ENCODE measurements around the gene TFF3. TPM values are rescaled to one million over a fixed set of nuclear protein-coding genes. Genes with fewer than 3 reads are reported as not detected.

Gene TFF3
- total and polyA plus RNA-seq, 2 experiments from 2014 or later, result 1.2 to 3.3 TPM

DNA sequence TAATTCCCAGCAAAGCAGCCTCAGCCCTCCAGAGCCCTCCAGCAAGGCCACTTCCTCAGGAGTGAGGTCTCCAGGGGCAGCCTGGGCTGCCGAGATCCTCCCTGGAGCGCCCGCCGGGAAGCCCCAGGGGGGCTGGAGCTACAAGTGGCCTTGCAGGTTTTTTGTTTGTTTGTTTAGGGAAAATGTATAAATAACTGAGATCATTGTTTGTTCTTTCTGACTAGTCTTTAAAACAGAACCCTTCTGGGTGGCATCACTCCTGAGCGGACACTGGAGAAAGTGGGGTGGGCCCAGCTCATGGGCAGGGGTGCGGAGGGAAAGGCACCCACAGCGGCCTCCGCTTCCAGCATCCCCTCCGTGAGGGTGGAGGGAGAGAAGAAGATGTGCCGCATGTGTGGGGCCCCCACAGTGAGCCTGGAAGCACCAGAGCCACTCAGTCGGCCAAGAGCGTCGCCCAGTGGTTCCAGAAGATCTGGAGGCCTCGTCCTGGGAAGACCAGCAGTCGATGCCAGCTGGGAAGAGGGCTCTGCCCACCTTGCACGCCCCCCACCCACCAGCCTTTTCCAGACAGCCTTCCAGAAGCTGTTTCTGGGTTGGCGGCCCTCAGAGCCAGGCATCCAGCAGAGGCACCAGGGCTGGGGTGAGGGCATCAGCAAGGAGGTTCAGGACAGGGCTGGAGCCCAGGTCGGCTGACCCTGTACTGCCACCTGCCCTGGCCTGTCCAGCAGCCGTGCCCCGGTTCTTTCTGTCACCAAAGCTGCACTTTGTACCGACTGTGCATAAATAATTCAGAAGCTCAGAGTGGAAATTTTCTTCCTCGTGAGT, 34.6 kb downstream of the TFF3 start:
- Mint-ChIP-seq H3K27me3 (ENCODE audit: insufficient read depth, low read depth, poor library complexity) (peaks cover 12% of the 10 kb centered on the region), H3K9me3 (no peaks in the 10 kb centered on the region), H3K36me3 (ENCODE audit: low read depth) (no peaks in the 10 kb centered on the region), H3K27ac (no peak overlapping the region), H3K4me3 (no peak overlapping the region), H3K4me1 (no peaks in the 10 kb centered on the region; the same call in 2 of the 3 replicates)
- H3K27me3 ChIP-seq (ENCODE audit: insufficient read depth), result no peaks in the 10 kb centered on the region
- no peaks in the 10 kb centered on the region for H3K4me1 ChIP-seq (ENCODE audit: insufficient read depth)
- H3K4me3 ChIP-seq, result no peak overlapping the region
- no peaks in the 10 kb centered on the region for H4K20me1 ChIP-seq (replicated peaks; ENCODE audit: insufficient read depth)
- no peak for TF ChIP-seq NANOG (IDR thresholded peaks at IDR 0.05; ENCODE audit: borderline replicate concordance)
- TF ChIP-seq EZH2 (IDR thresholded peaks at IDR 0.05; ENCODE audit: low read depth, unreplicated experiment), result no peak
- no peak for TF ChIP-seq JUNB (IDR thresholded peaks at IDR 0.05; ENCODE audit: unreplicated experiment)
- no peak for TF ChIP-seq EZH2phosphoT487 (IDR thresholded peaks at IDR 0.05; ENCODE audit: unreplicated experiment)
- TF ChIP-seq POLR2AphosphoS5 (IDR thresholded peaks at IDR 0.05; ENCODE audit: low read depth), result no peak
- no peak for TF ChIP-seq STAT1 (IDR thresholded peaks at IDR 0.05; ENCODE audit: unreplicated experiment)
- no peak for TF ChIP-seq CTCF (conservative IDR thresholded peaks at IDR 0.05; ENCODE audit: low read depth in 2 of 2)
- no peak for TF ChIP-seq ZNF114 (CRISPR knock-in tag; IDR thresholded peaks at IDR 0.05)
- H3K79me2 ChIP-seq (replicated peaks; ENCODE audit: insufficient read depth), result no peaks in the 10 kb centered on the region
- H3K9me2 ChIP-seq (ENCODE audit: insufficient read depth), result no peaks in the 10 kb centered on the region
- ATAC-seq, result no peak
- no peak overlapping the region for H3K27ac ChIP-seq (ENCODE audit: low read depth)
- no peak for DNase-seq (ENCODE audit: low spot score)
- no peak overlapping the region for H3K4me2 ChIP-seq
- H3K36me3 ChIP-seq (ENCODE audit: insufficient read depth), result no peaks in the 10 kb centered on the region
- no peaks in the 10 kb centered on the region for H3F3A ChIP-seq (replicated peaks; ENCODE audit: low read depth)
- no peak overlapping the region for H2AFZ ChIP-seq

- no peak for ATAC-seq
- Mint-ChIP-seq H3K27ac (no peak overlapping the region), H3K4me3 (no peak overlapping the region)
- no peak for TF ChIP-seq ZNF462 (CRISPR knock-in tag; IDR thresholded peaks at IDR 0.05)
- TF ChIP-seq STAT1 (IDR thresholded peaks at IDR 0.05; ENCODE audit: unreplicated experiment), result no peak
- TF ChIP-seq NANOG (IDR thresholded peaks at IDR 0.05; ENCODE audit: borderline replicate concordance), result no peak
- TF ChIP-seq CTCF (conservative IDR thresholded peaks at IDR 0.05; ENCODE audit: low read depth in 2 of 2), result no peak
These were observed 35.3 kb downstream of the TFF3 start for GRCh38 chr21:42279888-42280287.

More at GRCh38 chr21:42279888-42280287, 35.3 kb downstream of the TFF3 start:
- Histone ChIP-seq H3K79me2 (replicated peaks; ENCODE audit: insufficient read depth) (no peaks in the 10 kb centered on the region), H3K27ac (ENCODE audit: low read depth) (no peak overlapping the region), H3F3A (replicated peaks; ENCODE audit: low read depth) (no peaks in the 10 kb centered on the region), H3K4me2 (no peak overlapping the region), H3K4me1 (ENCODE audit: insufficient read depth) (no peaks in the 10 kb centered on the region), H4K20me1 (replicated peaks; ENCODE audit: insufficient read depth) (no peaks in the 10 kb centered on the region), H3K9me2 (ENCODE audit: insufficient read depth) (no peaks in the 10 kb centered on the region), H3K4me3 (no peak overlapping the region), H3K36me3 (ENCODE audit: insufficient read depth) (no peaks in the 10 kb centered on the region), H3K27me3 (ENCODE audit: insufficient read depth) (no peaks in the 10 kb centered on the region), H2AFZ (no peak overlapping the region)
- Mint-ChIP-seq H3K4me1 (no peaks in the 10 kb centered on the region; the same call in 2 of the 3 replicates), H3K27me3 (ENCODE audit: insufficient read depth, low read depth, poor library complexity) (peaks cover 12% of the 10 kb centered on the region), H3K36me3 (ENCODE audit: low read depth) (no peaks in the 10 kb centered on the region), H3K9me3 (no peaks in the 10 kb centered on the region)
- DNase-seq (ENCODE audit: low spot score), result no peak

All from GM23338 (cell line).